ENCODE results near the gene B3GNT4.

B3GNT4 gene

GRCh38 chr12:122238861-122239260, 35.4 kb downstream of the B3GNT4 start:
- Histone ChIP-seq H3K9me3 (ENCODE audit: low read length) (no peaks in the 10 kb centered on the region), H3K27me3 (ENCODE audit: insufficient read depth, low read length) (no peaks in the 10 kb centered on the region), H2AFZ (ENCODE audit: low read length) (no peak overlapping the region), H4K20me1 (ENCODE audit: insufficient read depth, low read length) (no peaks in the 10 kb centered on the region), H3K27ac (ENCODE audit: low read depth, low read length, poor library complexity, severe bottlenecking) (no peak overlapping the region), H3K9me2 (ENCODE audit: low read depth, low read length) (no peaks in the 10 kb centered on the region), H3K4me1 (ENCODE audit: insufficient read depth, low read length, severe bottlenecking) (peaks cover 4% of the 10 kb centered on the region), H3F3A (ENCODE audit: insufficient read depth, low read length) (no peaks in the 10 kb centered on the region), H3K36me3 (ENCODE audit: insufficient read depth, low read length) (peaks cover 36% of the 10 kb centered on the region; the same call in 1 of the 2 replicates), H3K4me3 (ENCODE audit: low read depth, low read length, poor library complexity, severe bottlenecking) (no peak overlapping the region), H3K79me2 (ENCODE audit: insufficient read depth, low read length) (no peaks in the 10 kb centered on the region), H3K4me2 (ENCODE audit: low read length) (no peak overlapping the region), H3K9ac (ENCODE audit: low read length) (no peak overlapping the region)
- no peak for TF ChIP-seq CTCF (IDR thresholded peaks at IDR 0.05; ENCODE audit: low read length)
- TF ChIP-seq EZH2 (IDR thresholded peaks at IDR 0.05; ENCODE audit: borderline replicate concordance, low read length): no peak

- Histone ChIP-seq H3K27ac (ENCODE audit: low read depth, low read length, poor library complexity, severe bottlenecking) (peak overlapping the region; percentile 68), H4K20me1 (ENCODE audit: insufficient read depth, low read length) (no peaks in the 10 kb centered on the region), H3K27me3 (ENCODE audit: insufficient read depth, low read length) (no peaks in the 10 kb centered on the region), H3K4me3 (ENCODE audit: low read depth, low read length, poor library complexity, severe bottlenecking) (peak overlapping the region; percentile 27), H3K9me3 (ENCODE audit: low read length) (no peaks in the 10 kb centered on the region), H3K9me2 (ENCODE audit: low read depth, low read length) (no peaks in the 10 kb centered on the region), H2AFZ (ENCODE audit: low read length) (no peak overlapping the region), H3K9ac (ENCODE audit: low read length) (no peak overlapping the region; the same call in 1 of the 2 replicates), H3K79me2 (ENCODE audit: insufficient read depth, low read length) (no peaks in the 10 kb centered on the region), H3K4me2 (ENCODE audit: low read length) (peak overlapping the region; percentile 69), H3K4me1 (ENCODE audit: insufficient read depth, low read length, severe bottlenecking) (peaks cover 22% of the 10 kb centered on the region), H3F3A (ENCODE audit: insufficient read depth, low read length) (no peaks in the 10 kb centered on the region), H3K36me3 (ENCODE audit: insufficient read depth, low read length) (peaks cover 21% of the 10 kb centered on the region; the same call in 1 of the 2 replicates)
- no peak for TF ChIP-seq CTCF (IDR thresholded peaks at IDR 0.05; ENCODE audit: low read length)
- no peak for TF ChIP-seq EZH2 (IDR thresholded peaks at IDR 0.05; ENCODE audit: borderline replicate concordance, low read length)
These were observed 40.5 kb downstream of the B3GNT4 start for GRCh38 chr12:122243965-122244364.

GRCh38 chr12:122244565-122245371, 41.3 kb downstream of the B3GNT4 start:
- peaks cover 25% of the 10 kb centered on the region; the same call in 1 of the 2 replicates for H3K36me3 ChIP-seq (ENCODE audit: insufficient read depth, low read length)
- H4K20me1 ChIP-seq (ENCODE audit: insufficient read depth, low read length): no peaks in the 10 kb centered on the region
- no peaks in the 10 kb centered on the region for H3F3A ChIP-seq (ENCODE audit: insufficient read depth, low read length)
- H3K27me3 ChIP-seq (ENCODE audit: insufficient read depth, low read length): no peaks in the 10 kb centered on the region
- no peaks in the 10 kb centered on the region for H3K79me2 ChIP-seq (ENCODE audit: insufficient read depth, low read length)
- peak overlapping the region; percentile 15; the same call in 1 of the 2 replicates for H2AFZ ChIP-seq (ENCODE audit: low read length)
- peak overlapping the region; percentile 27 for H3K4me3 ChIP-seq (ENCODE audit: low read depth, low read length, poor library complexity, severe bottlenecking)
- TF ChIP-seq CTCF (IDR thresholded peaks at IDR 0.05; ENCODE audit: low read length) (no peak), EZH2 (IDR thresholded peaks at IDR 0.05; ENCODE audit: borderline replicate concordance, low read length) (no peak)
- no peaks in the 10 kb centered on the region for H3K9me2 ChIP-seq (ENCODE audit: low read depth, low read length)
- peak overlapping the region; percentile 68 for H3K27ac ChIP-seq (ENCODE audit: low read depth, low read length, poor library complexity, severe bottlenecking)
- peak overlapping the region; percentile 37 for H3K9ac ChIP-seq (ENCODE audit: low read length)
- H3K9me3 ChIP-seq (ENCODE audit: low read length): no peaks in the 10 kb centered on the region
- peaks cover 22% of the 10 kb centered on the region for H3K4me1 ChIP-seq (ENCODE audit: insufficient read depth, low read length, severe bottlenecking)
- H3K4me2 ChIP-seq (ENCODE audit: low read length): peak overlapping the region; percentile 69

Data from OCI-LY1 (cell line).